ENCODE measurements around the gene IMMP2L. TPM values are rescaled to one million over a fixed set of nuclear protein-coding genes. Genes with fewer than 3 reads are reported as not detected.

The IMMP2L gene
- total and polyA plus RNA-seq, 2 of the 8 experiments (the other 6 are each of a cell fraction or from before 2014, with no cell fraction given): 2.3 to 10.1 TPM

DNA sequence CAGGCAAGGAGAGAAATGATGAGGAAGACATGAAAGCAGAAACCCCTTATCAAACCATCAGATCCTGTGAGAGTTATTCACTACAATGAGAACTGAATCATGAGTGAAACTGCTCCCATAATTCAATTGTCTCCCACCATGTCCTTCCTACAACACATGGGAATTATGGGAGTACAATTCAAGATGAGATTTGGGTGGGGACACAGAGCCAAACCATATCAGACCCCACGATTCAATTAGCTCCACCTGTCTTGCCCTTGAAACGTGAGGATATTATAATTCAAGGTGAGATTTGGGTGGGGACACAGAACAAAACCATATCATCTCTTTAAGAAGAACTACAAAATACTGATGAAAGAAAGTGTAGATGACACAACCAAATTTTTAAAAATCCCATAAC lies 128.9 kb downstream of the IMMP2L start (continued):
- TF ChIP-seq RBBP5 (IDR thresholded peaks at IDR 0.05; ENCODE audit: borderline replicate concordance, low read depth, low read length) (no peak), SP4 (IDR thresholded peaks at IDR 0.05; ENCODE audit: low read length) (no peak), GABPA (IDR thresholded peaks at IDR 0.05; ENCODE audit: borderline replicate concordance, insufficient read depth, low read length) (no peak), CHD1 (IDR thresholded peaks at IDR 0.05; ENCODE audit: low read depth, low read length) (no peak), BCL11A (IDR thresholded peaks at IDR 0.05; ENCODE audit: low read depth in 2 of 2, low read length in 2 of 2) (no peak), ZNF274 (IDR thresholded peaks at IDR 0.05; ENCODE audit: borderline replicate concordance, extremely low read depth, low read length) (no peak)
- TF ChIP-seq, protein P1, sequence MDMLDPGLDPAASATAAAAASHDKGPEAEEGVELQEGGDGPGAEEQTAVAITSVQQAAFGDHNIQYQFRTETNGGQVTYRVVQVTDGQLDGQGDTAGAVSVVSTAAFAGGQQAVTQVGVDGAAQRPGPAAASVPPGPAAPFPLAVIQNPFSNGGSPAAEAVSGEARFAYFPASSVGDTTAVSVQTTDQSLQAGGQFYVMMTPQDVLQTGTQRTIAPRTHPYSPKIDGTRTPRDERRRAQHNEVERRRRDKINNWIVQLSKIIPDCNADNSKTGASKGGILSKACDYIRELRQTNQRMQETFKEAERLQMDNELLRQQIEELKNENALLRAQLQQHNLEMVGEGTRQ (IDR thresholded peaks at IDR 0.05; ENCODE audit: low read length): no peak

All from H1 (cell line).